IPS-20b (cell line): Measurements from ENCODE around the gene OR5AR1.
"Not testable (repeated sequence)": the region's sequence is repeated elsewhere in the genome, so short reads cannot be mapped to it uniquely, and the experiment has no call there.

ENCODE experiments used
- H3K27ac ChIP-seq: one replicate; pipeline ENCODE4 v1.5.1; 2013; ENCODE audit warnings: low read length
- H3K27me3 ChIP-seq: 2 replicates; pipeline ENCODE4 v1.6.1; 2013; ENCODE audit warnings: mild to moderate bottlenecking, low read length, inconsistent platforms; ENCODE audit not compliant: insufficient read depth
- H3K36me3 ChIP-seq: 2 replicates; pipeline ENCODE4 v1.6.1; 2013; ENCODE audit warnings: low read depth, mild to moderate bottlenecking, inconsistent platforms, low read length, moderate library complexity; ENCODE audit not compliant: insufficient read depth
- H3K4me1 ChIP-seq: 2 replicates; pipeline ENCODE4 v1.6.1; 2013; ENCODE audit warnings: mild to moderate bottlenecking, control low read depth, inconsistent platforms, low read length, moderate library complexity; ENCODE audit not compliant: insufficient read depth
- H3K4me3 ChIP-seq: 2 replicates; pipeline ENCODE4 v1.5.1; 2013; ENCODE audit warnings: mild to moderate bottlenecking, low read length, inconsistent platforms
- H3K9ac ChIP-seq: 2 replicates; pipeline ENCODE4 v1.6.1; 2013; ENCODE audit warnings: low read depth, mild to moderate bottlenecking, inconsistent platforms, low read length, moderate library complexity
- H3K9me3 ChIP-seq: 2 replicates; pipeline ENCODE4 v1.6.1; 2013; ENCODE audit warnings: mild to moderate bottlenecking, low read depth, low read length, inconsistent platforms; ENCODE audit not compliant: insufficient read depth

OR5AR1 gene

GRCh38 chr11:56663386-56663785 is at the start of gene OR5AR1:
OR5AR1 (plus strand) TSS chr11:56663686; CDS start chr11:56663686, 0 bp downstream.
- H3K27ac ChIP-seq: no peak within 1 kb of the TSS
- no peaks in the 10 kb centered on the region for H3K36me3 ChIP-seq
- no peaks in the 10 kb centered on the region for H3K27me3 ChIP-seq
- no peaks in the 10 kb centered on the region for H3K9me3 ChIP-seq
- peaks cover 16% of the 10 kb centered on the region for H3K4me1 ChIP-seq
- no peak within 1 kb of the TSS for H3K4me3 ChIP-seq
- no peak within 1 kb of the TSS for H3K9ac ChIP-seq

GRCh38 chr11:56624661-56625110 is 38.8 kb upstream of the OR5AR1 start:
- Histone ChIP-seq H3K9ac (no peak overlapping the region), H3K36me3 (no peaks in the 10 kb centered on the region), H3K27me3 (no peaks in the 10 kb centered on the region), H3K27ac (peak overlapping the region; percentile 49), H3K4me1 (peaks cover 4% of the 10 kb centered on the region; the same call in 1 of the 2 replicates), H3K4me3 (no peak overlapping the region), H3K9me3 (no peaks in the 10 kb centered on the region)

GRCh38 chr11:56625946-56626345 is 37.5 kb upstream of the OR5AR1 start:
- H3K4me1 ChIP-seq: peaks cover 4% of the 10 kb centered on the region; the same call in 1 of the 2 replicates
- H3K27ac ChIP-seq: no peak overlapping the region
- no peaks in the 10 kb centered on the region for H3K27me3 ChIP-seq
- H3K9ac ChIP-seq: no peak overlapping the region
- H3K36me3 ChIP-seq: no peaks in the 10 kb centered on the region
- H3K9me3 ChIP-seq: no peaks in the 10 kb centered on the region
- H3K4me3 ChIP-seq: no peak overlapping the region

GRCh38 chr11:56632329-56632728 is 31.2 kb upstream of the OR5AR1 start:
- Histone ChIP-seq H3K4me3 (no peak overlapping the region), H3K9ac (no peak overlapping the region), H3K36me3 (no peaks in the 10 kb centered on the region), H3K27ac (no peak overlapping the region), H3K27me3 (no peaks in the 10 kb centered on the region), H3K9me3 (no peaks in the 10 kb centered on the region), H3K4me1 (no peaks in the 10 kb centered on the region)

- H3K9me3 ChIP-seq: no peaks in the 10 kb centered on the region
- no peak overlapping the region for H3K9ac ChIP-seq
- no peaks in the 10 kb centered on the region for H3K36me3 ChIP-seq
- no peak overlapping the region for H3K4me3 ChIP-seq
- H3K27ac ChIP-seq: no peak overlapping the region
- H3K4me1 ChIP-seq: no peaks in the 10 kb centered on the region
- H3K27me3 ChIP-seq: no peaks in the 10 kb centered on the region
These were observed 26.6 kb upstream of the OR5AR1 start for GRCh38 chr11:56636861-56637260.

GRCh38 chr11:56637500-56637899 is 26.0 kb upstream of the OR5AR1 start:
- no peaks in the 10 kb centered on the region for H3K36me3 ChIP-seq
- no peaks in the 10 kb centered on the region for H3K9me3 ChIP-seq
- H3K4me3 ChIP-seq: no peak overlapping the region
- H3K9ac ChIP-seq: no peak overlapping the region
- no peak overlapping the region for H3K27ac ChIP-seq
- H3K27me3 ChIP-seq: no peaks in the 10 kb centered on the region
- no peaks in the 10 kb centered on the region for H3K4me1 ChIP-seq

GRCh38 chr11:56642339-56642738 is 21.1 kb upstream of the OR5AR1 start, which contains the start of gene OR5AP2:
OR5AP2 (minus strand) TSS chr11:56642439; CDS start chr11:56642439, 0 bp downstream.
- Histone ChIP-seq H3K27me3 (no peaks in the 10 kb centered on the region), H3K9ac (no peak within 1 kb of the TSS), H3K9me3 (no peaks in the 10 kb centered on the region), H3K36me3 (no peaks in the 10 kb centered on the region), H3K4me3 (no peak within 1 kb of the TSS), H3K27ac (no peak within 1 kb of the TSS), H3K4me1 (no peaks in the 10 kb centered on the region)

- Histone ChIP-seq H3K27me3 (no peaks in the 10 kb centered on the region), H3K36me3 (no peaks in the 10 kb centered on the region), H3K4me3 (peak overlapping the region; percentile 54), H3K9ac (peak overlapping the region; percentile 68; the same call in 1 of the 2 replicates), H3K9me3 (no peaks in the 10 kb centered on the region), H3K4me1 (peaks cover 16% of the 10 kb centered on the region), H3K27ac (peak overlapping the region; percentile 88)
These were observed 3.7 kb upstream of the OR5AR1 start for GRCh38 chr11:56659755-56660154.

- H3K9ac ChIP-seq: no peak overlapping the region
- no peaks in the 10 kb centered on the region for H3K9me3 ChIP-seq
- H3K27me3 ChIP-seq: no peaks in the 10 kb centered on the region
These were observed 7.5 kb downstream of the OR5AR1 start for GRCh38 chr11:56670984-56671383.

GRCh38 chr11:56688554-56689100 is 25.1 kb downstream of the OR5AR1 start:
- H3K4me3 ChIP-seq: no peak overlapping the region
- H3K9me3 ChIP-seq: no peaks in the 10 kb centered on the region
- H3K36me3 ChIP-seq: no peaks in the 10 kb centered on the region
- no peak overlapping the region for H3K9ac ChIP-seq
- no peaks in the 10 kb centered on the region for H3K27me3 ChIP-seq
- peaks cover 4% of the 10 kb centered on the region; the same call in 1 of the 2 replicates for H3K4me1 ChIP-seq
- H3K27ac ChIP-seq: no peak overlapping the region

More at GRCh38 chr11:56670984-56671383, 7.5 kb downstream of the OR5AR1 start:
- Histone ChIP-seq H3K27ac (no peak overlapping the region), H3K4me1 (no peaks in the 10 kb centered on the region), H3K4me3 (no peak overlapping the region), H3K36me3 (no peaks in the 10 kb centered on the region)

- not testable (repeated sequence) for H3K4me1 ChIP-seq, H3K36me3 ChIP-seq, H3K27me3 ChIP-seq, H3K4me3 ChIP-seq, H3K27ac ChIP-seq, H3K9ac ChIP-seq, H3K9me3 ChIP-seq
These were observed 27.7 kb downstream of the OR5AR1 start for GRCh38 chr11:56691179-56691578.

- Histone ChIP-seq H3K9ac (no peak overlapping the region), H3K27ac (no peak overlapping the region), H3K4me1 (peaks cover 4% of the 10 kb centered on the region; the same call in 1 of the 2 replicates)
These were observed 29.9 kb downstream of the OR5AR1 start for GRCh38 chr11:56693428-56693827.

More at GRCh38 chr11:56693428-56693827, 29.9 kb downstream of the OR5AR1 start:
- no peaks in the 10 kb centered on the region for H3K27me3 ChIP-seq
- H3K4me3 ChIP-seq: no peak overlapping the region
- H3K36me3 ChIP-seq: no peaks in the 10 kb centered on the region
- H3K9me3 ChIP-seq: no peaks in the 10 kb centered on the region
